Measurements from ENCODE around the gene MTF2.
"Not testable (repeated sequence)": the region's sequence is repeated elsewhere in the genome, so short reads cannot be mapped to it uniquely, and the experiment has no call there.

DNA sequence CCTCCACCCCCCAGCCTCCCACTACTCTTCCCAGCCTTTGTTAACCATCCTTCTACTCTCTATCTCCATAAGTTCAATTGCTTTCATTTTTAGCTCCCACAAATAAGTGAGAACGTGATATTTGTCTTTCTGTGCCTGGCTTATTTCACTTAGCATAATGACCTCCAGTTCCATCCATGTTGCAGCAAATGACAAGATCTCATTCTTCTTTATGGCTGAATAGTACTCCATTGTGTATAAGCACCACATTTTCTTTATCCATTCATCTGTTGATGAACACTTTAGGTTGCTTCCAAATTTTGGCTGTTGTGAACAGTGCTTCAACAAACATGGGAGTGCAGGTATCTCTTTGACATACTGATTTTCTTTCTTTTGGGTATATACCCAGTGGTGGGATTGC, 86.8 kb downstream of the MTF2 start:
- TF ChIP-seq, protein P1, sequence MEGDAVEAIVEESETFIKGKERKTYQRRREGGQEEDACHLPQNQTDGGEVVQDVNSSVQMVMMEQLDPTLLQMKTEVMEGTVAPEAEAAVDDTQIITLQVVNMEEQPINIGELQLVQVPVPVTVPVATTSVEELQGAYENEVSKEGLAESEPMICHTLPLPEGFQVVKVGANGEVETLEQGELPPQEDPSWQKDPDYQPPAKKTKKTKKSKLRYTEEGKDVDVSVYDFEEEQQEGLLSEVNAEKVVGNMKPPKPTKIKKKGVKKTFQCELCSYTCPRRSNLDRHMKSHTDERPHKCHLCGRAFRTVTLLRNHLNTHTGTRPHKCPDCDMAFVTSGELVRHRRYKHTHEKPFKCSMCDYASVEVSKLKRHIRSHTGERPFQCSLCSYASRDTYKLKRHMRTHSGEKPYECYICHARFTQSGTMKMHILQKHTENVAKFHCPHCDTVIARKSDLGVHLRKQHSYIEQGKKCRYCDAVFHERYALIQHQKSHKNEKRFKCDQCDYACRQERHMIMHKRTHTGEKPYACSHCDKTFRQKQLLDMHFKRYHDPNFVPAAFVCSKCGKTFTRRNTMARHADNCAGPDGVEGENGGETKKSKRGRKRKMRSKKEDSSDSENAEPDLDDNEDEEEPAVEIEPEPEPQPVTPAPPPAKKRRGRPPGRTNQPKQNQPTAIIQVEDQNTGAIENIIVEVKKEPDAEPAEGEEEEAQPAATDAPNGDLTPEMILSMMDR (IDR thresholded peaks at IDR 0.05; ENCODE audit: low read length), result not testable (repeated sequence)
- not testable (repeated sequence) for TF ChIP-seq EZH2 (optimal IDR thresholded peaks at IDR 0.05; ENCODE audit: low read depth, low read length); EZH2phosphoT487 (IDR thresholded peaks at IDR 0.05; ENCODE audit: low read length)

All from MM.1S (cell line).